Liver (tissue), 9 donors: ENCODE data around the gene KCNN3. TPM values are rescaled to one million over a fixed set of nuclear protein-coding genes. Genes with fewer than 3 reads are reported as not detected.

Experiments
- DNase-seq: peaks from one replicate; pipeline ENCODE4 v3.0.0-alpha.2; 2017; ENCODE audit warnings: low spot score
- H3K27ac ChIP-seq, 2 donors: one replicate each; pipeline ENCODE4 v1.7.0; 2013; ENCODE audit warnings: inconsistent platforms in 2 of 2, low read length in 2 of 2, control low read depth in 1 of 2, low read depth in 1 of 2, mild to moderate bottlenecking in 1 of 2
- H3K27me3 ChIP-seq, 4 donors: one replicate each; pipeline versions ENCODE4 v1.6.1 to v1.7.0; 2013; ENCODE audit warnings: low read length in 3 of 4, inconsistent platforms in 1 of 4, mild to moderate bottlenecking in 1 of 4, moderate library complexity in 1 of 4; ENCODE audit not compliant: control insufficient read depth in 4 of 4, insufficient read depth in 4 of 4
- H3K36me3 ChIP-seq, 4 donors: one replicate each; pipeline versions ENCODE4 v1.6.1 to v1.7.0; 2013; ENCODE audit warnings: low read length in 3 of 4, mild to moderate bottlenecking in 3 of 4, low read depth in 1 of 4, moderate library complexity in 1 of 4; ENCODE audit not compliant: control insufficient read depth in 4 of 4, insufficient read depth in 3 of 4
- H3K4me1 ChIP-seq, 4 donors: one replicate each; pipeline versions ENCODE4 v1.6.1 to v1.7.0; 2013; ENCODE audit warnings: low read length in 3 of 4, mild to moderate bottlenecking in 3 of 4, moderate library complexity in 1 of 4; ENCODE audit not compliant: control insufficient read depth in 4 of 4, insufficient read depth in 4 of 4
- H3K4me3 ChIP-seq, 3 donors: one replicate each; pipeline versions ENCODE4 v1.6.1 to v1.7.0; 2013; ENCODE audit warnings: low read length in 3 of 3, control low read depth in 1 of 3, low read depth in 1 of 3, mild to moderate bottlenecking in 1 of 3
- H3K9ac ChIP-seq, 2 donors: one replicate each; pipeline ENCODE4 v1.7.0; 2013; ENCODE audit warnings: low read length in 2 of 2, mild to moderate bottlenecking in 2 of 2, moderate library complexity in 2 of 2, control low read depth in 1 of 2, low read depth in 1 of 2
- H3K9me3 ChIP-seq, 4 donors: one replicate each; pipeline versions ENCODE4 v1.6.1 to v1.7.0; 2013; ENCODE audit warnings: low read length in 3 of 4; ENCODE audit not compliant: control insufficient read depth in 4 of 4
- FOXA1 ChIP-seq: IDR thresholded peaks from 2 replicates; pipeline ENCODE4 v1.6.1; 2016; ENCODE audit warnings: antibody characterized with exemption
- FOXA2 ChIP-seq: IDR thresholded peaks from 2 replicates; pipeline ENCODE4 v1.6.1; 2016; ENCODE audit warnings: antibody characterized with exemption
- GABPA ChIP-seq, 2 donors: IDR thresholded peaks in 1 of 2; conservative IDR thresholded peaks in 1 of 2; 2 replicates each; pipeline ENCODE4 v1.6.1; 2016; ENCODE audit warnings: antibody characterized with exemption in 2 of 2, mild to moderate bottlenecking in 1 of 2, moderate library complexity in 1 of 2
- HNF4A ChIP-seq, 2 donors: conservative IDR thresholded peaks; 2 replicates each; pipeline ENCODE4 v1.6.1; 2016; ENCODE audit warnings: antibody characterized with exemption in 2 of 2, mild to moderate bottlenecking in 2 of 2
- JUND ChIP-seq, 2 donors: IDR thresholded peaks; 2 replicates each; pipeline ENCODE4 v1.6.1; 2016; ENCODE audit warnings: antibody characterized with exemption in 2 of 2
- RAD21 ChIP-seq, 2 donors: IDR thresholded peaks; 2 replicates each; pipeline ENCODE4 v1.6.1; 2016; ENCODE audit warnings: antibody characterized with exemption in 2 of 2, mild to moderate bottlenecking in 2 of 2
- SP1 ChIP-seq: IDR thresholded peaks from 2 replicates; pipeline ENCODE4 v1.6.1; 2018; ENCODE audit warnings: antibody characterized with exemption, mild to moderate bottlenecking
- TAF1 ChIP-seq: conservative IDR thresholded peaks from 2 replicates; pipeline ENCODE4 v1.6.1; 2016; ENCODE audit warnings: antibody characterized with exemption, mild to moderate bottlenecking
- WGBS: extraction: QIAGEN DNeasy Blood & Tissue Kit; methylation state at CpG from one replicate; pipeline ENCODE4 v1.1.7; 2013; 5-methylcytosine and 5-hydroxymethylcytosine counted together
- polyA plus RNA-seq, 2 donors: library from polyadenylated mRNA; stranded (reverse) in 1 of 2; unstranded in 1 of 2; fragments of 200-250 nt in 1 of 2; fragments of >200 nt in 1 of 2; fragmentation: Nextera tagmentation in 1 of 2; extraction: Ambion mirVana in 1 of 2; gene quantifications; one replicate each; pipeline versions ENCODE4 v1.2.1 to v1.2.3, GENCODE V29; 2013 to 2015
- total RNA-seq, 2 donors: library from RNA; depleted of rRNA; stranded (reverse); fragments of >200 nt; gene quantifications; one replicate each; pipeline ENCODE4 v1.2.3, GENCODE V29; 2014
- TF ChIP-seq, protein P1 (sequence below): IDR thresholded peaks from 2 replicates; pipeline ENCODE4 v1.6.1; 2016; ENCODE audit warnings: antibody characterized with exemption, mild to moderate bottlenecking
- TF ChIP-seq, protein P2 (sequence below): IDR thresholded peaks from 2 replicates; pipeline ENCODE4 v1.6.1; 2016; ENCODE audit warnings: antibody characterized with exemption
- TF ChIP-seq, protein P3 (sequence below): fragments of 150-350 bp; IDR thresholded peaks from 2 replicates; pipeline ENCODE4 v1.5.1; 2017; ENCODE audit warnings: improper control_type of control experiment, low read depth, low read length; ENCODE audit not compliant: missing input control
- TF ChIP-seq, protein P4 (sequence below): IDR thresholded peaks from 2 replicates; pipeline ENCODE4 v1.6.1; 2016; ENCODE audit warnings: antibody characterized with exemption
- donor health status: healthy.
- donor health status: healthy.
- donor health status: healthy.
- donor health status: healthy.
- donor health status: healthy.

Gene KCNN3
- total and polyA plus RNA-seq, 4 donors: 0.09 to 0.68 (median 0.15) TPM

DNA sequence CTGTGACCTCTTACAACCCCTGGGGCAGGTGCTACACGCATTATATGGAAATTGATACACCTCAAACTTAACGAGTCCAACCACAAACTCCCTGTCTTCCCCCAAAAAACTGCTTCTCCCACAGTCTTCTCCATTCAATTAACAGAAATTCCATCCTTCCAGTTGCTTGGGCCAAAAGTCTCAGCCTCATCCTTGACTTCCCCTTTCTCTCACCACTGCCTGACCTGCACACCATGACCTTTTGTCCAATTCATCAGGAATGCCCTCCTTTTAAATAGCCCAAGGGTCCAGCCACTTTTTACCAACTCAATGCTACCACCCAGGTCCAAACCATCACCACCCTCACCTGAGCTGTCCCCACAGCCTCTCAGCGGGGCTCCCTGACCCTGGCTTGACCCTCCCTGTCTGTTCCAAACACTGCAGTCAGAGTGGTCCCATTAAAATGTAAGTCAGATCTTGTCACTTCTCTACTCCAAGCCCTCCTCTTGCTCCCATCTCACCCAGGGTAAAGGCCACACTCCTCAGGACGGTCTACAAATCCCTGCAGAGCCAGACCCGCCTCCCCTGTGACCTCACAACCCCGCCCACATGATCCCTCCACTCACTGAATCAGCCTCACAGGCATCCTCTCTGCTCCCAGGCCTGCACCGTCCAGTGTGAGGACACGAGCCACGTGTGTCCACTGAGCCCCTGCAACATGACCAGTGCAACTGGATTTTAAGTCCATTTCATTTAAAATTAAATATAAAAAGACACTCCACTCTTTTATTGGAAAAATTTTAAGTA, 18.5 kb downstream of the KCNN3 start (continued):
- TF ChIP-seq GABPA (IDR thresholded peaks at IDR 0.05 in 1 of 2, conservative IDR thresholded peaks at IDR 0.05 in 1 of 2): no peak

DNA sequence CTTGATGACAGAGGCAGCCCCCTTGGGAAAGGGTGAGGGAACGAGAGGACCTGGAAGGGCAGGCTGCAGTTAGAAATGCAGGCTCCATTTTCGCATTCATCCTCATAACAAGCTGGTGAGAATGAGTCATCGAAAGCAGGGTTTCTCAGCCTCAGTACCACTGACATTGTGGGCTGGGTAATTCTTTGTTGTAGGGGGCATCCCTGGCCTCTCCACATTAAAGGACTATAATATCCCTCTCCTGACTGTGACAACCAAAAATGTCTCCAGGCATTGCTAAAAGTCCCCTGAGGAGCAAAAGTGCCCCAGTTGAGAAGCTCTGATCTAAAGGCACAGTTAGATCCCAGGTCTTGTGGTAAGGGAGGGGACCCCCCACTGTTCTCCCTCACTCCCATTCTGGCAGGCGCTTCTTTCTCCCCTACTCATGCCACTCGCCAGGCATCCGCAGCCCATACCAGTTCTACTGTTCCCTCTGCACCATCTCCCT, 20.4 kb downstream of the KCNN3 start:
- H3K27ac ChIP-seq: no peak overlapping the region

DNA sequence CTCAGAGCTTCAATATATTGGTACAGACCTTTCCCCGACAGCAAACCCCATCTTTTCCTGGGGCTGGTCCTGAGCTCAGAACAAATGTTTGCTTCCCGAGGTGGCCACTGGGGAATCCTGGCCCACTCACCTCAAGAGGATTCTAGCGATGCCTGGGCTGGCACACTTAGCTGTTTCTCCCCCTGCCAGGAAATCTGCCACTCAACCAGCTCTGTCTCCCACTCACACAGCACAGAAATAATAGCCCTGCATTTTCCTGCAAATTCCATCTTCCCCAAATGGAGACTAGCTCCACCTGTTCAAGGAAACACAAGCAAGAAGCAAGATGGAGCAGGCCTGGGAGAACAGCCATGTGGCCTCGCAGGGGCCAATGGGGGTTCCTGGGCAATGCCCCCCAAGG, 21.1 kb downstream of the KCNN3 start:
- no peak for TF ChIP-seq JUND (IDR thresholded peaks at IDR 0.05)
- TF ChIP-seq, protein P1, sequence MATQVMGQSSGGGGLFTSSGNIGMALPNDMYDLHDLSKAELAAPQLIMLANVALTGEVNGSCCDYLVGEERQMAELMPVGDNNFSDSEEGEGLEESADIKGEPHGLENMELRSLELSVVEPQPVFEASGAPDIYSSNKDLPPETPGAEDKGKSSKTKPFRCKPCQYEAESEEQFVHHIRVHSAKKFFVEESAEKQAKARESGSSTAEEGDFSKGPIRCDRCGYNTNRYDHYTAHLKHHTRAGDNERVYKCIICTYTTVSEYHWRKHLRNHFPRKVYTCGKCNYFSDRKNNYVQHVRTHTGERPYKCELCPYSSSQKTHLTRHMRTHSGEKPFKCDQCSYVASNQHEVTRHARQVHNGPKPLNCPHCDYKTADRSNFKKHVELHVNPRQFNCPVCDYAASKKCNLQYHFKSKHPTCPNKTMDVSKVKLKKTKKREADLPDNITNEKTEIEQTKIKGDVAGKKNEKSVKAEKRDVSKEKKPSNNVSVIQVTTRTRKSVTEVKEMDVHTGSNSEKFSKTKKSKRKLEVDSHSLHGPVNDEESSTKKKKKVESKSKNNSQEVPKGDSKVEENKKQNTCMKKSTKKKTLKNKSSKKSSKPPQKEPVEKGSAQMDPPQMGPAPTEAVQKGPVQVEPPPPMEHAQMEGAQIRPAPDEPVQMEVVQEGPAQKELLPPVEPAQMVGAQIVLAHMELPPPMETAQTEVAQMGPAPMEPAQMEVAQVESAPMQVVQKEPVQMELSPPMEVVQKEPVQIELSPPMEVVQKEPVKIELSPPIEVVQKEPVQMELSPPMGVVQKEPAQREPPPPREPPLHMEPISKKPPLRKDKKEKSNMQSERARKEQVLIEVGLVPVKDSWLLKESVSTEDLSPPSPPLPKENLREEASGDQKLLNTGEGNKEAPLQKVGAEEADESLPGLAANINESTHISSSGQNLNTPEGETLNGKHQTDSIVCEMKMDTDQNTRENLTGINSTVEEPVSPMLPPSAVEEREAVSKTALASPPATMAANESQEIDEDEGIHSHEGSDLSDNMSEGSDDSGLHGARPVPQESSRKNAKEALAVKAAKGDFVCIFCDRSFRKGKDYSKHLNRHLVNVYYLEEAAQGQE: no peak
- TF ChIP-seq SP1: no peak
- no peak for TF ChIP-seq HNF4A (conservative IDR thresholded peaks at IDR 0.05)
- no peak for TF ChIP-seq GABPA (IDR thresholded peaks at IDR 0.05 in 1 of 2, conservative IDR thresholded peaks at IDR 0.05 in 1 of 2)
- TF ChIP-seq, protein P2, sequence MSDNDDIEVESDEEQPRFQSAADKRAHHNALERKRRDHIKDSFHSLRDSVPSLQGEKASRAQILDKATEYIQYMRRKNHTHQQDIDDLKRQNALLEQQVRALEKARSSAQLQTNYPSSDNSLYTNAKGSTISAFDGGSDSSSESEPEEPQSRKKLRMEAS: no peak
- TF ChIP-seq, protein P3, sequence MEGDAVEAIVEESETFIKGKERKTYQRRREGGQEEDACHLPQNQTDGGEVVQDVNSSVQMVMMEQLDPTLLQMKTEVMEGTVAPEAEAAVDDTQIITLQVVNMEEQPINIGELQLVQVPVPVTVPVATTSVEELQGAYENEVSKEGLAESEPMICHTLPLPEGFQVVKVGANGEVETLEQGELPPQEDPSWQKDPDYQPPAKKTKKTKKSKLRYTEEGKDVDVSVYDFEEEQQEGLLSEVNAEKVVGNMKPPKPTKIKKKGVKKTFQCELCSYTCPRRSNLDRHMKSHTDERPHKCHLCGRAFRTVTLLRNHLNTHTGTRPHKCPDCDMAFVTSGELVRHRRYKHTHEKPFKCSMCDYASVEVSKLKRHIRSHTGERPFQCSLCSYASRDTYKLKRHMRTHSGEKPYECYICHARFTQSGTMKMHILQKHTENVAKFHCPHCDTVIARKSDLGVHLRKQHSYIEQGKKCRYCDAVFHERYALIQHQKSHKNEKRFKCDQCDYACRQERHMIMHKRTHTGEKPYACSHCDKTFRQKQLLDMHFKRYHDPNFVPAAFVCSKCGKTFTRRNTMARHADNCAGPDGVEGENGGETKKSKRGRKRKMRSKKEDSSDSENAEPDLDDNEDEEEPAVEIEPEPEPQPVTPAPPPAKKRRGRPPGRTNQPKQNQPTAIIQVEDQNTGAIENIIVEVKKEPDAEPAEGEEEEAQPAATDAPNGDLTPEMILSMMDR: no peak
- TF ChIP-seq FOXA1: no peak
- TF ChIP-seq, protein P4, sequence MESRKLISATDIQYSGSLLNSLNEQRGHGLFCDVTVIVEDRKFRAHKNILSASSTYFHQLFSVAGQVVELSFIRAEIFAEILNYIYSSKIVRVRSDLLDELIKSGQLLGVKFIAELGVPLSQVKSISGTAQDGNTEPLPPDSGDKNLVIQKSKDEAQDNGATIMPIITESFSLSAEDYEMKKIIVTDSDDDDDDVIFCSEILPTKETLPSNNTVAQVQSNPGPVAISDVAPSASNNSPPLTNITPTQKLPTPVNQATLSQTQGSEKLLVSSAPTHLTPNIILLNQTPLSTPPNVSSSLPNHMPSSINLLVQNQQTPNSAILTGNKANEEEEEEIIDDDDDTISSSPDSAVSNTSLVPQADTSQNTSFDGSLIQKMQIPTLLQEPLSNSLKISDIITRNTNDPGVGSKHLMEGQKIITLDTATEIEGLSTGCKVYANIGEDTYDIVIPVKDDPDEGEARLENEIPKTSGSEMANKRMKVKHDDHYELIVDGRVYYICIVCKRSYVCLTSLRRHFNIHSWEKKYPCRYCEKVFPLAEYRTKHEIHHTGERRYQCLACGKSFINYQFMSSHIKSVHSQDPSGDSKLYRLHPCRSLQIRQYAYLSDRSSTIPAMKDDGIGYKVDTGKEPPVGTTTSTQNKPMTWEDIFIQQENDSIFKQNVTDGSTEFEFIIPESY: no peak
- TF ChIP-seq RAD21 (IDR thresholded peaks at IDR 0.05): no peak
- no peak for TF ChIP-seq FOXA2
- 90% methylated on average over 4 of the region's 4 CpGs for WGBS
- no peak overlapping the region for H3K9ac ChIP-seq
- H3K36me3 ChIP-seq: no peaks in the 10 kb centered on the region
- H3K4me1 ChIP-seq: no peaks in the 10 kb centered on the region
- H3K4me3 ChIP-seq: no peak overlapping the region
- H3K9me3 ChIP-seq: no peaks in the 10 kb centered on the region
- no peak overlapping the region for H3K27ac ChIP-seq
- H3K27me3 ChIP-seq: no peaks in the 10 kb centered on the region
- DNase-seq: no peak

More for the DNA sequence above, 20.4 kb downstream of the KCNN3 start:
- WGBS: 93% methylated on average over 6 of the region's 6 CpGs
- H3K36me3 ChIP-seq: no peaks in the 10 kb centered on the region
- no peak overlapping the region for H3K9ac ChIP-seq
- no peaks in the 10 kb centered on the region for H3K27me3 ChIP-seq
- no peak for DNase-seq
- no peak for TF ChIP-seq GABPA (IDR thresholded peaks at IDR 0.05 in 1 of 2, conservative IDR thresholded peaks at IDR 0.05 in 1 of 2)
- TF ChIP-seq RAD21 (IDR thresholded peaks at IDR 0.05): no peak
- no peak for TF ChIP-seq JUND (IDR thresholded peaks at IDR 0.05)
- TF ChIP-seq SP1: no peak
- TF ChIP-seq, protein P1: no peak
- TF ChIP-seq, protein P2: no peak
- no peak for TF ChIP-seq HNF4A (conservative IDR thresholded peaks at IDR 0.05)
- TF ChIP-seq TAF1: no peak
- H3K9me3 ChIP-seq: no peaks in the 10 kb centered on the region
- no peak overlapping the region for H3K4me3 ChIP-seq
- no peaks in the 10 kb centered on the region for H3K4me1 ChIP-seq
